Activated T-helper 17 cell treated with anti-CD3 and anti-CD28 coated beads, Interleukin-2, amount 50 U/mL, for 72 hours (primary cell): ENCODE measurements around the gene C6orf132. TPM values are rescaled to one million over a fixed set of nuclear protein-coding genes. Genes with fewer than 3 reads are reported as not detected.
"Not testable (repeated sequence)": the region's sequence is repeated elsewhere in the genome, so short reads cannot be mapped to it uniquely, and the experiment has no call there.

Source experiments
- ATAC-seq: fragments of 150-1000 bp; cut with Tn5 transposase; replicated peaks from 2 replicates; pipeline ENCODE4 v1.10.0; 2021; ENCODE audit warnings: mild to moderate bottlenecking, moderate library complexity
- H3K27ac Mint-ChIP-seq: one replicate; pipeline ENCODE4 v1.8.0; 2022; ENCODE audit warnings: mixed read lengths
- H3K27me3 Mint-ChIP-seq: one replicate; pipeline ENCODE4 v1.8.0; 2022; ENCODE audit warnings: mixed read lengths
- H3K36me3 Mint-ChIP-seq: one replicate; pipeline ENCODE4 v1.8.0; 2022; ENCODE audit warnings: low read depth, mild to moderate bottlenecking, mixed read lengths
- H3K4me1 Mint-ChIP-seq: one replicate; pipeline ENCODE4 v1.8.0; 2022; ENCODE audit warnings: mixed read lengths
- H3K4me3 Mint-ChIP-seq: one replicate; pipeline ENCODE4 v1.8.0; 2022; ENCODE audit warnings: mild to moderate bottlenecking, mixed read lengths
- H3K9me3 Mint-ChIP-seq: one replicate; pipeline ENCODE4 v1.8.0; 2022; ENCODE audit warnings: mixed read lengths
- total RNA-seq, 2 donors: library from RNA; stranded (reverse); gene quantifications; one replicate each; pipeline ENCODE4 v1.2.3, GENCODE V29; 2022

C6orf132 gene
- total RNA-seq, 2 donors from 2014 or later, result 0.22 to 0.29 TPM

- no peaks in the 10 kb centered on the region for H3K36me3 Mint-ChIP-seq
- no peaks in the 10 kb centered on the region for H3K9me3 Mint-ChIP-seq
- no peaks in the 10 kb centered on the region for H3K27me3 Mint-ChIP-seq
- no peak overlapping the region for H3K27ac Mint-ChIP-seq
- H3K4me3 Mint-ChIP-seq, result no peak overlapping the region
- ATAC-seq, result no peak
- H3K4me1 Mint-ChIP-seq, result no peaks in the 10 kb centered on the region
These were observed 29.6 kb upstream of the C6orf132 start for GRCh38 chr6:42171813-42172581.

- H3K36me3 Mint-ChIP-seq, ATAC-seq, H3K27me3 Mint-ChIP-seq, H3K4me1 Mint-ChIP-seq, H3K4me3 Mint-ChIP-seq, H3K27ac Mint-ChIP-seq, H3K9me3 Mint-ChIP-seq: not testable (repeated sequence)
These were observed 27.4 kb upstream of the C6orf132 start for GRCh38 chr6:42169780-42170179.

- Mint-ChIP-seq H3K27me3 (no peaks in the 10 kb centered on the region), H3K4me3 (no peak overlapping the region), H3K27ac (no peak overlapping the region), H3K9me3 (no peaks in the 10 kb centered on the region), H3K36me3 (no peaks in the 10 kb centered on the region), H3K4me1 (peaks cover 6% of the 10 kb centered on the region)
- ATAC-seq, result no peak
These were observed 26.2 kb upstream of the C6orf132 start for GRCh38 chr6:42168650-42169049.

- peak; percentile 90 for ATAC-seq
- Mint-ChIP-seq H3K36me3 (no peaks in the 10 kb centered on the region), H3K9me3 (no peaks in the 10 kb centered on the region), H3K4me1 (peaks cover 6% of the 10 kb centered on the region), H3K27me3 (peaks cover 4% of the 10 kb centered on the region), H3K4me3 (no peak overlapping the region), H3K27ac (peak overlapping the region; percentile 46)
These were observed 24.2 kb upstream of the C6orf132 start for GRCh38 chr6:42166444-42167141.

- no peaks in the 10 kb centered on the region for H3K36me3 Mint-ChIP-seq
- no peak overlapping the region for H3K27ac Mint-ChIP-seq
- H3K4me3 Mint-ChIP-seq, result no peak overlapping the region
- ATAC-seq, result no peak
- peaks cover 12% of the 10 kb centered on the region for H3K27me3 Mint-ChIP-seq
- H3K4me1 Mint-ChIP-seq, result peaks cover 6% of the 10 kb centered on the region
- H3K9me3 Mint-ChIP-seq, result no peaks in the 10 kb centered on the region
These were observed 22.6 kb upstream of the C6orf132 start for GRCh38 chr6:42165016-42165415.

GRCh38 chr6:42163981-42164380, 21.6 kb upstream of the C6orf132 start:
- H3K36me3 Mint-ChIP-seq, result no peaks in the 10 kb centered on the region
- H3K27ac Mint-ChIP-seq, result no peak overlapping the region
- no peaks in the 10 kb centered on the region for H3K9me3 Mint-ChIP-seq
- no peak for ATAC-seq
- H3K27me3 Mint-ChIP-seq, result peaks cover 12% of the 10 kb centered on the region
- no peak overlapping the region for H3K4me3 Mint-ChIP-seq
- H3K4me1 Mint-ChIP-seq, result peaks cover 6% of the 10 kb centered on the region

- Mint-ChIP-seq H3K27ac (no peak overlapping the region), H3K27me3 (peaks cover 12% of the 10 kb centered on the region), H3K4me1 (peaks cover 6% of the 10 kb centered on the region), H3K4me3 (no peak overlapping the region), H3K9me3 (no peaks in the 10 kb centered on the region), H3K36me3 (no peaks in the 10 kb centered on the region)
- ATAC-seq, result no peak
These were observed 20.4 kb upstream of the C6orf132 start for GRCh38 chr6:42162812-42163211.

GRCh38 chr6:42162384-42162783, 20.0 kb upstream of the C6orf132 start:
- Mint-ChIP-seq H3K4me3 (no peak overlapping the region), H3K4me1 (peaks cover 6% of the 10 kb centered on the region), H3K27ac (no peak overlapping the region), H3K36me3 (no peaks in the 10 kb centered on the region), H3K27me3 (peaks cover 12% of the 10 kb centered on the region), H3K9me3 (no peaks in the 10 kb centered on the region)
- ATAC-seq, result no peak

GRCh38 chr6:42159431-42160024, 17.1 kb upstream of the C6orf132 start:
- no peak overlapping the region for H3K27ac Mint-ChIP-seq
- H3K4me1 Mint-ChIP-seq, result no peaks in the 10 kb centered on the region
- no peak overlapping the region for H3K4me3 Mint-ChIP-seq
- H3K27me3 Mint-ChIP-seq, result peaks cover 12% of the 10 kb centered on the region
- H3K36me3 Mint-ChIP-seq, result no peaks in the 10 kb centered on the region
- H3K9me3 Mint-ChIP-seq, result no peaks in the 10 kb centered on the region
- ATAC-seq, result no peak

GRCh38 chr6:42158631-42159030, 16.2 kb upstream of the C6orf132 start:
- no peaks in the 10 kb centered on the region for H3K9me3 Mint-ChIP-seq
- no peak for ATAC-seq
- H3K4me1 Mint-ChIP-seq, result no peaks in the 10 kb centered on the region
- H3K27ac Mint-ChIP-seq, result no peak overlapping the region
- H3K27me3 Mint-ChIP-seq, result peaks cover 12% of the 10 kb centered on the region
- H3K36me3 Mint-ChIP-seq, result no peaks in the 10 kb centered on the region
- H3K4me3 Mint-ChIP-seq, result no peak overlapping the region

GRCh38 chr6:42158011-42158410, 15.6 kb upstream of the C6orf132 start:
- no peak overlapping the region for H3K4me3 Mint-ChIP-seq
- no peaks in the 10 kb centered on the region for H3K9me3 Mint-ChIP-seq
- ATAC-seq, result no peak
- H3K4me1 Mint-ChIP-seq, result no peaks in the 10 kb centered on the region
- H3K27ac Mint-ChIP-seq, result no peak overlapping the region
- no peaks in the 10 kb centered on the region for H3K36me3 Mint-ChIP-seq
- H3K27me3 Mint-ChIP-seq, result peaks cover 12% of the 10 kb centered on the region

GRCh38 chr6:42156638-42157037, 14.2 kb upstream of the C6orf132 start:
- no peak overlapping the region for H3K27ac Mint-ChIP-seq
- H3K4me3 Mint-ChIP-seq, result no peak overlapping the region
- H3K4me1 Mint-ChIP-seq, result no peaks in the 10 kb centered on the region
- no peak for ATAC-seq
- H3K9me3 Mint-ChIP-seq, result no peaks in the 10 kb centered on the region
- H3K27me3 Mint-ChIP-seq, result peaks cover 8% of the 10 kb centered on the region
- no peaks in the 10 kb centered on the region for H3K36me3 Mint-ChIP-seq

- H3K4me3 Mint-ChIP-seq, result no peak overlapping the region
- no peak for ATAC-seq
These were observed 12.9 kb upstream of the C6orf132 start for GRCh38 chr6:42155293-42155692.

GRCh38 chr6:42154461-42155209, 12.2 kb upstream of the C6orf132 start:
- Mint-ChIP-seq H3K27ac (no peak overlapping the region), H3K4me3 (no peak overlapping the region), H3K36me3 (no peaks in the 10 kb centered on the region), H3K27me3 (no peaks in the 10 kb centered on the region), H3K4me1 (no peaks in the 10 kb centered on the region), H3K9me3 (no peaks in the 10 kb centered on the region)
- ATAC-seq, result no peak

More at GRCh38 chr6:42155293-42155692, 12.9 kb upstream of the C6orf132 start:
- no peaks in the 10 kb centered on the region for H3K36me3 Mint-ChIP-seq
- no peaks in the 10 kb centered on the region for H3K9me3 Mint-ChIP-seq
- no peak overlapping the region for H3K27ac Mint-ChIP-seq
- H3K27me3 Mint-ChIP-seq, result no peaks in the 10 kb centered on the region
- H3K4me1 Mint-ChIP-seq, result no peaks in the 10 kb centered on the region
